Stimulated activated CD4-positive, alpha-beta T cell treated with anti-CD3 and anti-CD28 coated beads, Interleukin-1b, Interleukin-23, amount 100 ng/mL, for 24 hours (primary cell): ENCODE results near the gene ZNF358.

Source experiments
- DNase-seq, 4 experiments: peaks; one replicate each; pipeline ENCODE4 v3.0.0-alpha.2; 2020; ENCODE audit warnings: low read depth in 4 of 4, low spot score in 1 of 4

Gene ZNF358

DNA sequence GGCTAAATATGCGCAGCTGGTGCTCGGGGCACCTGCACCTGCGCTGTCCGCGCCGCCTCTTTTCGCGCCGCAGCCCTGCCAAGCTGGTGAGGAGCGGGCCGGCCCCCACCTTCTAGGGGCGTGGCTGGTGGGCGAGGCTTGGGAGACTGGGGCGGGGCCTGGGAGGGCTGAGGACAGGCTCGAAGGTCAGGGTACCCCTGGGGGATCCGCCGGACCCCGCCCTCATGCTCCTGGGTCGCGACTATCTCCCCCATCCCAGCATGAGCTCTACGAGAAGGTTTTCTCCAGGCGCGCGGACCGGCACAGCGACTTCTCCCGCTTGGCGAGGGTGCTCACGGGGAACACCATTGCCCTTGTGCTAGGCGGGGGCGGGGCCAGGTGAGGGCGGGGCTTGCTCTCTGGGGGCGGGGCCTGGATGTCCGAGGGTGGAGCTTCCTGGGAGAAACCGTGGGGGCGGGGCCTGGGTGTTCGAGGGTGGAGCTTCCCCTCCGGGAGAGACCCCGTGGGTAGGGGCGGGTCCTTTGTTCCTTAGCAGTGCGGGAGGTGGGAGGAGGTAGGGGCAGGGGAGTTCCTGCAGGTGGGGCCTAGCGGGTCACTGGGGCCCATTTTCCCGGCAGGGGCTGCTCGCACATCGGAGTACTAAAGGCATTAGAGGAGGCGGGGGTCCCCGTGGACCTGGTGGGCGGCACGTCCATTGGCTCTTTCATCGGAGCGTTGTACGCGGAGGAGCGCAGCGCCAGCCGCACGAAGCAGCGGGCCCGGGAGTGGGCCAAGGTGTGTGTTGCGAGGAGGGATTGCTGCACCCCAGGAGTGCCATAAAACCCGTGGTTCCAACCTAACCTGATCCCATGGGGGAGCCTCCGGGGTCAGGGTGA, 39.3 kb downstream of the ZNF358 start:
- no peak for DNase-seq

DNA sequence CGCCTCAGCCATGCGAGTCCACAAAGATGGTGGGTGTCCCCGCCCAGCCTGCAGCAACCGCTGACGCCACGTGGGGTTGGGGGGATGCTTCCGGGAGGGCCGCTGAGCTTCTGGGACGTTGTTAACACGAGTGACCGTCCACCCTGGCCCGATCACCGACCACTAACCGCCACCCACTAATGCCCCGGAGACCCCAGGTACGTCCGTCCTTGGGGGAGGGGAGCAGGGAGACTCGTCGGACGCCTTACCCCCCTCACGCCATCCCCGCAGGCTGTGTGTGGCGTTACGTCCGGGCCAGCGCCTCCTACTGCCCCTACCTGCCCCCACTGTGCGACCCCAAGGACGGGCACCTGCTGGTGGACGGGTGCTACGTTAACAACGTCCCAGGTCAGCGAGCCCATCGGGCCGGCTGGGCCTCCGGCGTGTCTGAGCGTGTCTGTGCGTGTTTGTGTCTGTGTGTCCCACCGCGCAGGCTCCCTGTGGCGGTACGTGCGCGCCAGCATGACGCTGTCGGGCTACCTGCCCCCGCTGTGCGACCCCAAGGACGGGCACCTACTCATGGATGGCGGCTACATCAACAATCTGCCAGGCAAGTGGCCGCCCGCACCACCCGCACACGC, 40.9 kb downstream of the ZNF358 start:
- DNase-seq = no peak

DNA sequence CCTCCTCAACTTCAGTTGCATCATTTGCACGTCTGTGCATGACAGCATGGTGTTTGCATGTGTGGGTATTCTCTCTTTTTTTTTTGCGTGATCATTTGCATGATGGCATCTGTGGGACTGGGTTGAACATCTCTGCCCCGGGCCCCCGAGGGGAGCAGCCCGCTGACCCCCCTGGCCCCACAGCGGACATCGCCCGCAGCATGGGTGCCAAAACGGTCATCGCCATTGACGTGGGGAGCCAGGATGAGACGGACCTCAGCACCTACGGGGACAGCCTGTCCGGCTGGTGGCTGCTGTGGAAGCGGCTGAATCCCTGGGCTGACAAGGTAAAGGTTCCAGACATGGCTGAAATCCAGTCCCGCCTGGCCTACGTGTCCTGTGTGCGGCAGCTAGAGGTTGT, 42.8 kb downstream of the ZNF358 start:
- no peak for DNase-seq

DNA sequence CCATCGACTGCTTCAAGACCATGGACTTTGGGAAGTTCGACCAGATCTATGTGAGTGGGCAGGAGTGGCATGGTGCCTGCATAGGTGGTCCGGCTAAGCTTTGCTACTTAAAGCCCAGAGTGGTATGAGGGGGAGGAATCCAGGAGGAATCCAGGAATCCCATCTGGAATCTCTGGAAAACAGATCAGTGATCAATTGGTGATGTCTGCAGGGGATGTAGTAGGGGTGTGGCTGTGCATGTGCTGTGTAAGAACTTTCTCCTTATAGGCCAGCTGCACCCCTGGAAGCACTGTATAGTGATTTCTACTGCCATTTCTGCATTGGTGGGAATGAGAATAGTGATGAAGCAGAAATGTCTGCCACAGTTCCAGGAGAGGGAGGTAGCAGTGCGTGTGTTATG, 43.2 kb downstream of the ZNF358 start:
- no peak for DNase-seq

DNA sequence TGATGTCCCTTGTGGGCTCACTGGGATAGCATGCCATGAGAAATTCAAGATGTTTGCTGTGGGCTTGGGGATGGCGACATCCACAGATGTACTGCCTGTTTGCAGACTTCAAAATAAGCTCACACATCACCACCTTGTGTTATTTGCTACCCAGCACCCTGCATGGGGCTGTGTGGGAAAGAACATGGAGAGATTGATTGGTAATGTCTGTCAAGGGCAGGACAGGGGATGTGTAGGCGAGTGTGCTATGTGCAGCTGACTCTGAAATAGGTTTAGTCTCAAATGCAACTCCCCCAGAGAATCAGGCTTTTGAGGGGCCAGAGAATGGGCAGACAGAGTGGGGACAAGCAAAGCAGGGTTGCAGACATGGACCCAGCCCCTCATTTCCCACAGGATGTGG, 44.4 kb downstream of the ZNF358 start:
- no peak for DNase-seq

DNA sequence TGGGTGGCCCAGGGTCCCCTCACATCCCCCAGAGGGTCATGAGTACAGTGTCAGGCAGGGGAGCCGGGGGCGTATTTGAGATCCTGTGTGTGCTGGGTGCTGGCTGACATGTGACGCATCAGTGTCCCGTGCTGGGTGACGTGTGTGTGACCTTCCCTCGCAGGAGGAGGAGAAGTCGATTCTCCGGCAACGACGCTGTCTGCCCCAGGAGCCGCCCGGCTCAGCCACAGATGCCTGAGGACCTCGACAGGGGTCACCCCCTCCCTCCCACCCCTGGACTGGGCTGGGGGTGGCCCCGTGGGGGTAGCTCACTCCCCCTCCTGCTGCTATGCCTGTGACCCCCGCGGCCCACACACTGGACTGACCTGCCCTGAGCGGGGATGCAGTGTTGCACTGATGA, 45.4 kb downstream of the ZNF358 start:
- DNase-seq = no peak

DNA sequence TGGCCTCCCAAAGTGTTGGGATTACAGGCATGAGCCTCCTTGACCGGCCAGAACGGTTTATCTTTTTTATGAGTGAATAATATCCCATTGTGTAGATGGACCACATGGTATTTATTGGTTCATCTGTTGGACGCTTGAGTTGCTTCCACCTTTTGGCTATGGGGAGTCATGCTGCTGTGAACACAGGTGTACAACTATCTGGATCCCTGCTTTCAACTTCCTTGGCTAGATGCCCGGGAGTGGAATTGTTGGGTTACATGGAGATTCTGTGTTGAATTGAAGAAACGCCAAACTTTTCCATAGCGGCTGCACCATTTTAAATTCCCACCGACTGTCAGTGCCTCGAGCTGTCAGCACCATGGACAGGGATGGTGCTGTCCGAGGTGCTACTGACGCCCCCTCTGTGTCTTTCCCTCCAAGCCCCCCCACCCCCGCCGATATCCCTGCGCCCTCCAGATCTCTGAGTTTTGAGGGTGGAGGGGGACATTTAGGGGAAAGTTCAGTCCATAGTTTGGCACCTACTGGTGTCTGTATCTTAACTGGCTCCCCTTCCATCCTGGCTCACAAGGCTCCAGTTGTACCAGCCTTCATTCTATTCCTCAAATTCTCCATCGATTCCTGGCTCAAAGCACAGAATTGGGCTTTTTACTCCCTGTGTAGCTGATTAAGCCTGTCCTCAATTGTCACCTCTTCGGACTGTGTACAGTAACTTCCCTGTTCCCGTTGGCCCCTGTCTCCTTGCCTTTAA, 46.9 kb downstream of the ZNF358 start:
- no peak for DNase-seq

DNA sequence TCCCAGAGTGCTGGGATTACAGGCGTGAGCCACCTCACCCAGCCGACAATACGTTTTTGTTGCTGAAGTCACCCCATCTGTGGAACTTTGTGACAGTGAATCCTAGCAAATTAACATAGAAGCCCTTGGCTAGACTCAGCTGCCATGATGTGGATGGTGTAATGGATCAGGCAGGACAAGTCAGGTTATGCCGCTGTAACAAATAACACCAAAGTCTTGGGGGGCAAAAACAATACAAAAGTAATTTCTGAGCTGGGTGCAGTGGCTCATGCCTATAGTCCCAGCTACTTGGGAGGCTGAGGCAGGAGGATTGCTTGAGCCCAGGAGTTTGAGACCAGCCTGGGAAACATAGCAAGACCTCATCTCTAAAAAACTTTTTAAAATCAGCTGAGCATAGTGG, 49.0 kb downstream of the ZNF358 start:
- no peak for DNase-seq

DNA sequence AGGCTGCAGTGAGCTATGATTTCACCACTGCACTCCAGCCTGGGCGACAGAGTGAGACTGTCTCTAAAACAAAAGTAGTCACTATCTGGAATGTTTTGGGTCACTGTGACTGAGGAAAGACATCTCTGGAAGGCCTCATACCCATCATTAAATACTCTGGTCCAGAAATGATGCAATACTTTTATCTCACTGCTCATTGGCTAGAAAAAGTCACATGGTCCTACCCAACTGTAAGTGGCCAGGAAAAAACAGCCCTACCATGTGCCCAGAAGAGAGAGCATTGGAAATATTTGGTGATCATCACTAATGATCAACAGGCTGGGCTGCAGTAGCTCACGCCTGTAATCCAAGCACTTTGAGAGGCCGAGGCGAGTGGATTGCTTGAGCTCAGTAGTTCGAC, 49.4 kb downstream of the ZNF358 start:
- DNase-seq = no peak
